ENCODE data around the gene REV1.

DNA sequence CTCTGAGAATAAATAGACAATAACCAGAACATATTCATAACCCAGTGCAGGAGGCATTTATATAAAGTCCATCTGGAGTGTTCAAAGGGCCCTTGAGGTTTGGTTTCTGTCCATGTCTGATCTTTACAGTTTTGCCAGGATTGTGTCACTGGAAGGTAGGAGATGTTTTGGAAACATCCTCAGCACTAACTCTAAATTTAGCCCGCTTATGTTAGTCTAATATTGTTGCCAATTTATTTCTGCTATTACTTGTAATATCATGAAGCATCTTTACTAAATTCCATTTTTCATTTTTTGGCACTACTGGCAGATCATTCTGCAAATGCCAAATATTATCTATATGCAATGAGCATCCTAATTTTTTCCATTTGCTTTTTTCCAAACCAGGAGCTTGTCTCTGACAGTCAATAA is 22.4 kb upstream of the REV1 start:
- TF ChIP-seq, protein P1, sequence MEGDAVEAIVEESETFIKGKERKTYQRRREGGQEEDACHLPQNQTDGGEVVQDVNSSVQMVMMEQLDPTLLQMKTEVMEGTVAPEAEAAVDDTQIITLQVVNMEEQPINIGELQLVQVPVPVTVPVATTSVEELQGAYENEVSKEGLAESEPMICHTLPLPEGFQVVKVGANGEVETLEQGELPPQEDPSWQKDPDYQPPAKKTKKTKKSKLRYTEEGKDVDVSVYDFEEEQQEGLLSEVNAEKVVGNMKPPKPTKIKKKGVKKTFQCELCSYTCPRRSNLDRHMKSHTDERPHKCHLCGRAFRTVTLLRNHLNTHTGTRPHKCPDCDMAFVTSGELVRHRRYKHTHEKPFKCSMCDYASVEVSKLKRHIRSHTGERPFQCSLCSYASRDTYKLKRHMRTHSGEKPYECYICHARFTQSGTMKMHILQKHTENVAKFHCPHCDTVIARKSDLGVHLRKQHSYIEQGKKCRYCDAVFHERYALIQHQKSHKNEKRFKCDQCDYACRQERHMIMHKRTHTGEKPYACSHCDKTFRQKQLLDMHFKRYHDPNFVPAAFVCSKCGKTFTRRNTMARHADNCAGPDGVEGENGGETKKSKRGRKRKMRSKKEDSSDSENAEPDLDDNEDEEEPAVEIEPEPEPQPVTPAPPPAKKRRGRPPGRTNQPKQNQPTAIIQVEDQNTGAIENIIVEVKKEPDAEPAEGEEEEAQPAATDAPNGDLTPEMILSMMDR (IDR thresholded peaks at IDR 0.05), result no peak
- TF ChIP-seq EZH2 (IDR thresholded peaks at IDR 0.05), result no peak
